HG02623 (cell line): ENCODE results near the gene ATF1.
"Not testable (repeated sequence)": the region's sequence is repeated elsewhere in the genome, so short reads cannot be mapped to it uniquely, and the experiment has no call there.

ENCODE experiments used
- ATAC-seq: cut with Tn5 transposase; IDR thresholded peaks from one replicate; pipeline ENCODE4 v1.9.1; 2021; ENCODE audit warnings: moderate library complexity; ENCODE audit not compliant: unreplicated experiment

ATF1 gene

GRCh38 chr12:50855218-50855617, 91.3 kb downstream of the ATF1 start:
- not testable (repeated sequence) for ATAC-seq

- ATAC-seq: not testable (repeated sequence)
Measured at GRCh38 chr12:50855679-50856078, 91.8 kb downstream of the ATF1 start.

DNA sequence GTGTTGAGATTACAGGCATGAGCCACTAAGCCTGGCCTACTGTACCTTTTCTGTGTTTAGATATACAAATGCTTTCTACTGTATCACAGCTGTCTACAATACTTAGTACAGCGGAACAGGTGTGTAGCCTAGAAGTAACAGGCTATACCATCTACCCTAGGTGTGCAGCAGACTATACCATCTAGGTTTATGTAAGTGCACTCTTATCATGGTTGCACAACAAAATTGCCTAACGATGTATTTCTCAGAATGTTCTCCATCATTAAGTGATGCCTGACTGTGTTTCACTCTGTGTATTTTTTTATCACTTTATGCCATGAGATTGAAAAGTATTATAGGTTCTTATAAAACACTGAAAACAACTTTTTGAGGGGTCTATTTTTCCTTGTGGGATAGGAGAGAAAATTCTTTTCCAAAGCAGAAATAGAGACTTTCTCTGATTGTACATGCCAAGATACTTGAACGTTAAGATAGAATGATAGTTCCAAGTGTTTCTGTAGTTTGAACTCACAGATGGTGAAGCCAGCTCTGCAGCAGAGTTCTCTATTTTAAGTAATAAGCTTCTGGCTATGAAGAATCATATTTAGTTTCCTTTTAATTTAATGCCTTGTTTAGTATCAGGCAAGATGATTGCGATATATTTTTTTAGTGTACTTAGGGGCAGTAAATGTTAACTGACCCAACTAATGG, 95.9 kb downstream of the ATF1 start:
- ATAC-seq: no peak

DNA sequence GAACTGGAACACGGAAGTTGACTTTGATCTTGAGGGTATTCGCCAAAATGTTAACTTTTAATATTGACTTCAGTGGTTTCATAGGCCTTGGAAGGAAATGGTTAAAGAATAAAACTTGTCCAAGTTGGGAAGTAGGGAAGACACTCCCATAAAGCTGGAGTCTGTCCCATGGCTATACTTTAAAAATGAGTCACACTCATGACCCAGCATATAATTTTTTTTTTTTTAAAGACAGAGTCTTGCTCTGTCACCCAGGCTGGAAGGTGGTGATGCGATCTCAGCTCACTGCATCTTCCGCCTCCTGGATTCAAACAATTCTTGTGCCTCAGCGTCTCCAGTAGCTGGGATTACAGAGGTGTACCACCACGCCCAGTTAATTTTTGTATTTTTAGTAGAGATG, 98.4 kb downstream of the ATF1 start:
- ATAC-seq: no peak

GRCh38 chr12:50865266-50865665, 101.4 kb downstream of the ATF1 start:
- ATAC-seq: no peak

- not testable (repeated sequence) for ATAC-seq
Measured at GRCh38 chr12:50868881-50869280, 105.0 kb downstream of the ATF1 start.
